ENCODE data around the gene WNT8B.

Gene WNT8B

GRCh38 chr10:100462709-100463108 is at the start of gene WNT8B:
Gene WNT8B, plus strand, starts transcription at chr10:100463009. Its CDS starts 160 bp downstream, at chr10:100463169.
- no peak within 1 kb of the TSS for H3K27ac ChIP-seq (ENCODE audit: poor library complexity, severe bottlenecking)
- peaks cover 9% of the 10 kb centered on the region for H3K27me3 ChIP-seq (ENCODE audit: insufficient read depth, poor library complexity, severe bottlenecking)
- no peak for TF ChIP-seq CTCF (IDR thresholded peaks at IDR 0.05; ENCODE audit: poor library complexity, severe bottlenecking)
- no peaks in the 10 kb centered on the region for H3K4me1 ChIP-seq (ENCODE audit: insufficient read depth, poor library complexity, severe bottlenecking)
- H3K9me3 ChIP-seq (ENCODE audit: severe bottlenecking), result no peaks in the 10 kb centered on the region
- DNase-seq (ENCODE audit: low spot score) (no peak), ATAC-seq (ENCODE audit: low read depth) (no peak)
- H3K4me3 ChIP-seq (ENCODE audit: severe bottlenecking), result no peak within 1 kb of the TSS
- no peaks in the 10 kb centered on the region for H3K36me3 ChIP-seq (ENCODE audit: low read depth)

GRCh38 chr10:100413173-100413572 is 49.6 kb upstream of the WNT8B start:
- DNase-seq (ENCODE audit: low spot score), result no peak
- no peaks in the 10 kb centered on the region for H3K9me3 ChIP-seq (ENCODE audit: severe bottlenecking)
- H3K36me3 ChIP-seq (ENCODE audit: low read depth), result no peaks in the 10 kb centered on the region
- no peak for ATAC-seq (ENCODE audit: low read depth)
- no peak overlapping the region for H3K27ac ChIP-seq (ENCODE audit: poor library complexity, severe bottlenecking)
- no peaks in the 10 kb centered on the region for H3K4me1 ChIP-seq (ENCODE audit: insufficient read depth, poor library complexity, severe bottlenecking)
- H3K4me3 ChIP-seq (ENCODE audit: severe bottlenecking), result no peak overlapping the region
- no peaks in the 10 kb centered on the region for H3K27me3 ChIP-seq (ENCODE audit: insufficient read depth, poor library complexity, severe bottlenecking)
- TF ChIP-seq CTCF (IDR thresholded peaks at IDR 0.05; ENCODE audit: poor library complexity, severe bottlenecking), result no peak

- no peak overlapping the region for H3K27ac ChIP-seq (ENCODE audit: poor library complexity, severe bottlenecking)
- no peaks in the 10 kb centered on the region for H3K36me3 ChIP-seq (ENCODE audit: low read depth)
- no peak for TF ChIP-seq CTCF (IDR thresholded peaks at IDR 0.05; ENCODE audit: poor library complexity, severe bottlenecking)
- no peaks in the 10 kb centered on the region for H3K27me3 ChIP-seq (ENCODE audit: insufficient read depth, poor library complexity, severe bottlenecking)
- DNase-seq (ENCODE audit: low spot score) (no peak), ATAC-seq (ENCODE audit: low read depth) (no peak)
- no peak overlapping the region for H3K4me3 ChIP-seq (ENCODE audit: severe bottlenecking)
- no peaks in the 10 kb centered on the region for H3K9me3 ChIP-seq (ENCODE audit: severe bottlenecking)
- no peaks in the 10 kb centered on the region for H3K4me1 ChIP-seq (ENCODE audit: insufficient read depth, poor library complexity, severe bottlenecking)
These were observed 42.8 kb upstream of the WNT8B start for GRCh38 chr10:100419911-100420449.

- H3K9me3 ChIP-seq (ENCODE audit: severe bottlenecking), result no peaks in the 10 kb centered on the region
- ATAC-seq (ENCODE audit: low read depth) (no peak), DNase-seq (ENCODE audit: low spot score) (no peak)
- H3K27me3 ChIP-seq (ENCODE audit: insufficient read depth, poor library complexity, severe bottlenecking), result no peaks in the 10 kb centered on the region
- no peaks in the 10 kb centered on the region for H3K4me1 ChIP-seq (ENCODE audit: insufficient read depth, poor library complexity, severe bottlenecking)
- no peak overlapping the region for H3K4me3 ChIP-seq (ENCODE audit: severe bottlenecking)
- H3K27ac ChIP-seq (ENCODE audit: poor library complexity, severe bottlenecking), result no peak overlapping the region
- TF ChIP-seq CTCF (IDR thresholded peaks at IDR 0.05; ENCODE audit: poor library complexity, severe bottlenecking), result no peak
- H3K36me3 ChIP-seq (ENCODE audit: low read depth), result no peaks in the 10 kb centered on the region
These were observed 35.4 kb upstream of the WNT8B start for GRCh38 chr10:100427374-100427773.

All from RWPE2 (cell line).